SK-N-SH (cell line): ENCODE data around the gene SH3GL2.

ENCODE experiments used
- CTCF ChIP-seq: fragments of 200-600 bp; sonication (generic); IDR thresholded peaks from 2 replicates; pipeline ENCODE4 v1.6.1; 2017; ENCODE audit warnings: antibody characterized with exemption, mild to moderate bottlenecking, moderate library complexity
- EP300 ChIP-seq, 2 experiments: IDR thresholded peaks; 2 replicates each; pipeline versions ENCODE4 v1.4.0 to v1.6.1; 2012; ENCODE audit warnings: borderline replicate concordance in 1 of 2, low read depth in 1 of 2, low read length in 1 of 2
- POLR2AphosphoS5 ChIP-seq: IDR thresholded peaks from 2 replicates; pipeline ENCODE4 v1.6.1; 2012; ENCODE audit warnings: low read depth, low read length
- RAD21 ChIP-seq: IDR thresholded peaks from 2 replicates; pipeline ENCODE4 v1.6.1; 2012; ENCODE audit warnings: mild to moderate bottlenecking, low read length

GRCh38 chr9:17810317-17810716, 231.5 kb downstream of the SH3GL2 start:
- TF ChIP-seq CTCF (no peak), RAD21 (no peak), POLR2AphosphoS5 (no peak), EP300 (IDR thresholded peaks at IDR 0.05; ENCODE audit: borderline replicate concordance in 1 of 2, low read depth in 1 of 2, low read length in 1 of 2) (no peak)
